Endothelial cell of umbilical vein (primary cell): ENCODE results near the gene POMGNT2. TPM values are rescaled to one million over a fixed set of nuclear protein-coding genes. Genes with fewer than 3 reads are reported as not detected.

Experiments used
- BruUV-seq: library from RNA; stranded (reverse); fragments of 400-500 nt; replicated peaks from 2 replicates; lab custom pipeline; 2021; lab: Mats Ljungman, UMichigan
- CTCF ChIA-PET: fragments of 300-600, 350-600 bp; sonication (Branson Sonifier 250); formaldehyde crosslinking; loops from one replicate; lab custom pipeline; 2021; ENCODE audit warnings: antibody characterized with exemption, inconsistent platforms; lab: Charles Lee
- POLR2A ChIA-PET: fragments of 300-600, 350-600 bp; sonication (Branson Sonifier 250); formaldehyde crosslinking; loops from one replicate; lab custom pipeline; 2021; ENCODE audit warnings: antibody characterized with exemption, inconsistent platforms; lab: Charles Lee
- DNase-seq: peaks from one replicate; pipeline ENCODE4 v3.0.0-alpha.2; 2011; ENCODE audit warnings: low read depth, low spot score
- FAIRE-seq: peaks from 2 replicates; lab custom pipeline; 2011; peaks lifted over from hg19 to GRCh38; lab: Jason Lieb, UNC
- H2AFZ ChIP-seq: 2 replicates; pipeline ENCODE4 v1.6.0; 2012; ENCODE audit warnings: low read depth, low read length, control low read depth, inconsistent platforms
- H3K27ac ChIP-seq: 2 replicates; pipeline ENCODE4 v1.5.1; 2011; ENCODE audit warnings: low read depth, mild to moderate bottlenecking, control low read depth, low read length, moderate library complexity; ENCODE audit not compliant: insufficient read depth
- H3K27me3 ChIP-seq, 2 experiments: 2 replicates each; pipeline versions ENCODE4 v1.6.0 to v1.6.1; 2011; ENCODE audit warnings: low read length in 2 of 2, mixed read lengths in 1 of 2; ENCODE audit not compliant: control insufficient read depth in 2 of 2, insufficient read depth in 2 of 2
- H3K36me3 ChIP-seq, 2 experiments: 2 replicates in 1 of 2; 3 replicates in 1 of 2; pipeline ENCODE4 v1.5.1; 2011; ENCODE audit warnings: low read length in 2 of 2, mild to moderate bottlenecking in 1 of 2, moderate library complexity in 1 of 2; ENCODE audit not compliant: control insufficient read depth in 2 of 2, insufficient read depth in 2 of 2; ENCODE audit errors: extremely low read depth in 1 of 2
- H3K4me1 ChIP-seq: 3 replicates; pipeline ENCODE4 v1.5.1; 2011; ENCODE audit warnings: mild to moderate bottlenecking, low read length; ENCODE audit not compliant: control insufficient read depth, insufficient read depth; ENCODE audit errors: extremely low read depth
- H3K4me2 ChIP-seq: 2 replicates; pipeline ENCODE4 v1.6.1; 2011; ENCODE audit warnings: low read length, control low read depth, mixed read lengths; ENCODE audit not compliant: insufficient read depth
- H3K4me3 ChIP-seq, 3 experiments: fragments of 200-600 bp in 1 of 3; sonication (generic), shearing (Covaris generic) in 1 of 3; replicated peaks in 1 of 3; 2 replicates each; pipeline ENCODE4 v1.5.1; 2011 to 2016; ENCODE audit warnings: control low read depth in 3 of 3, low read length in 3 of 3, mild to moderate bottlenecking in 2 of 3, inconsistent platforms in 1 of 3, low read depth in 1 of 3, moderate library complexity in 1 of 3; ENCODE audit not compliant: insufficient read depth in 1 of 3
- H3K79me2 ChIP-seq: 2 replicates; pipeline ENCODE4 v1.6.0; 2012; ENCODE audit warnings: low read length, inconsistent platforms; ENCODE audit not compliant: control insufficient read depth, insufficient read depth
- H3K9ac ChIP-seq: replicated peaks from 2 replicates; pipeline ENCODE3; 2011; ENCODE audit warnings: low read length, control low read depth; ENCODE audit not compliant: insufficient read depth; ENCODE audit errors: extremely low read depth
- H3K9me1 ChIP-seq: replicated peaks from 3 replicates; pipeline ENCODE4 v1.6.0; 2011; ENCODE audit warnings: mild to moderate bottlenecking, low read length; ENCODE audit not compliant: control insufficient read depth, insufficient read depth; ENCODE audit errors: extremely low read depth
- H3K9me3 ChIP-seq: replicated peaks from 2 replicates; pipeline ENCODE4 v1.5.1; 2012; ENCODE audit warnings: low read length, inconsistent platforms; ENCODE audit not compliant: control insufficient read depth, insufficient read depth
- H4K20me1 ChIP-seq: replicated peaks from 2 replicates; pipeline ENCODE3; 2011; ENCODE audit warnings: mild to moderate bottlenecking, low read length; ENCODE audit not compliant: control insufficient read depth, insufficient read depth; ENCODE audit errors: extremely low read depth
- EZH2 ChIP-seq: IDR thresholded peaks from 2 replicates; pipeline ENCODE4 v1.6.1; 2012; ENCODE audit warnings: borderline replicate concordance, low read depth, mild to moderate bottlenecking, moderate library complexity, low read length, inconsistent platforms; ENCODE audit not compliant: severe bottlenecking
- FOS ChIP-seq: IDR thresholded peaks from 2 replicates; pipeline ENCODE4 v1.6.1; 2011; ENCODE audit warnings: mild to moderate bottlenecking, low read length, moderate library complexity, borderline replicate concordance; ENCODE audit not compliant: insufficient read depth
- GATA2 ChIP-seq: IDR thresholded peaks from 2 replicates; pipeline ENCODE4 v1.7.0; 2011; ENCODE audit warnings: low read depth, mild to moderate bottlenecking, moderate library complexity, mixed read lengths, low read length; ENCODE audit not compliant: insufficient read length, insufficient read depth
- JUN ChIP-seq: IDR thresholded peaks from 2 replicates; pipeline ENCODE4 v1.6.1; 2011; ENCODE audit warnings: borderline replicate concordance, low read depth; ENCODE audit not compliant: insufficient read length, insufficient read depth
- MAX ChIP-seq: IDR thresholded peaks from 2 replicates; pipeline ENCODE4 v1.6.1; 2011; ENCODE audit not compliant: insufficient read depth, insufficient read length
- MYC ChIP-seq: IDR thresholded peaks from one replicate; pipeline ENCODE4 v1.6.1; 2011; ENCODE audit warnings: mild to moderate bottlenecking, low read depth, low read length
- POLR2A ChIP-seq: IDR thresholded peaks from 2 replicates; pipeline ENCODE4 v1.6.1; 2012; ENCODE audit warnings: low read depth, mild to moderate bottlenecking, control low read depth, low read length
- POLR2AphosphoS5 ChIP-seq: IDR thresholded peaks from 2 replicates; pipeline ENCODE4 v1.6.1; 2012; ENCODE audit warnings: low read depth, mild to moderate bottlenecking, control low read depth, low read length, moderate library complexity; ENCODE audit not compliant: insufficient read depth
- dilution Hi-C: fragments of 300-500 bp; cut with MboI; formaldehyde crosslinking; loops from one replicate; pipeline ENCODE4 v1.15.0; 2019; ENCODE audit warnings: low sequenced_read_pairs; ENCODE audit not compliant: extremely low pct_ligation_motif_present
- intact Hi-C: fragments of 100-400 bp; cut with micrococcal nuclease; formaldehyde crosslinking; loops from one replicate; pipeline ENCODE4 v1.10.0; 2022
- polyA plus RNA-seq, 4 experiments: library from polyadenylated mRNA; depleted of rRNA in 3 of 4; stranded (reverse) in 3 of 4; unstranded in 1 of 4; fragments of >200 nt; gene quantifications; 2 replicates each; pipeline versions ENCODE4 v1.2.1 to v1.2.3, GENCODE V29; 2011 to 2012; ENCODE audit warnings: missing spikeins in 1 of 4
- total RNA-seq: library from RNA; stranded (reverse); gene quantifications from 2 replicates; pipeline ENCODE4 v1.2.3, GENCODE V29; 2021
- TF ChIP-seq, protein P1 (sequence below), 2 donors: IDR thresholded peaks; 1 replicate in 1 of 2; 2 replicates in 1 of 2; pipeline ENCODE4 v1.5.1; 2011; ENCODE audit warnings: low read length in 2 of 2, mild to moderate bottlenecking in 2 of 2, moderate library complexity in 2 of 2, control low read depth in 1 of 2, inconsistent platforms in 1 of 2, low read depth in 1 of 2; ENCODE audit not compliant: insufficient read depth in 1 of 2; ENCODE audit errors: extremely low read depth in 1 of 2

POMGNT2 gene
- total and polyA plus RNA-seq, 2 donors (not counting 3 experiments of a cell fraction or from before 2014, with no cell fraction given): 6.4 to 16.3 TPM

DNA sequence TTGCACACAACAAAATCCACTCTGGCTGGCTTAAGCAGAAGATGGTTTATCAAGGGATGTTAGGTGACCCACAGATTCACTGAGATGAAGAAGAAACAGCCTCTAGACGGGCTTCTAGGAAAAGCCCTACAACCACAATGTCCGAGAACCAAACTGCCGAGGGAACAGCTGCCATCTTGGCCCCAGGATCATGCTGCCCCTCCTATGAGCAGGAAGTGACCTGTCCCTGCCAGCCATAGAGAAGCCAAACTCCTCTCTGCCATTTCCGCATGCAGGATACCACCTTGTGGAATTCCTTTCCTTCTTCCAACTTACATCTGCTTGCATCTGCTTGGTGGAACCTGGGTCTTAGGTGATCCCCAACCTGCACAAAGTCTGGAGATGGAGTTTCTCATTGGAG, 11.4 kb upstream of the POMGNT2 start:
- H3K9me3 ChIP-seq: no peaks in the 10 kb centered on the region
- H2AFZ ChIP-seq: no peak overlapping the region
- FAIRE-seq (no peak), DNase-seq (no peak)
- TF ChIP-seq GATA2 (no peak), JUN (no peak), MAX (no peak), POLR2A (no peak), POLR2AphosphoS5 (no peak)
- no peaks in the 10 kb centered on the region for H3K79me2 ChIP-seq
- H4K20me1 ChIP-seq: no peaks in the 10 kb centered on the region
- no peak overlapping the region for H3K9ac ChIP-seq
- H3K9me1 ChIP-seq: no peaks in the 10 kb centered on the region
- dilution Hi-C loops (no loop called here), intact Hi-C loops (no loop called here)
- H3K36me3 ChIP-seq: no peaks in the 10 kb centered on the region
- ChIA-PET POLR2A (no interaction called here), CTCF (no interaction called here)
- no peak overlapping the region for H3K27ac ChIP-seq
- no TSS peak for BruUV-seq
- no peak overlapping the region for H3K4me3 ChIP-seq
- H3K27me3 ChIP-seq: peaks cover 12 to 17% of the 10 kb centered on the region in 2 experiments
- H3K4me2 ChIP-seq: no peak overlapping the region
- no peaks in the 10 kb centered on the region for H3K4me1 ChIP-seq

DNA sequence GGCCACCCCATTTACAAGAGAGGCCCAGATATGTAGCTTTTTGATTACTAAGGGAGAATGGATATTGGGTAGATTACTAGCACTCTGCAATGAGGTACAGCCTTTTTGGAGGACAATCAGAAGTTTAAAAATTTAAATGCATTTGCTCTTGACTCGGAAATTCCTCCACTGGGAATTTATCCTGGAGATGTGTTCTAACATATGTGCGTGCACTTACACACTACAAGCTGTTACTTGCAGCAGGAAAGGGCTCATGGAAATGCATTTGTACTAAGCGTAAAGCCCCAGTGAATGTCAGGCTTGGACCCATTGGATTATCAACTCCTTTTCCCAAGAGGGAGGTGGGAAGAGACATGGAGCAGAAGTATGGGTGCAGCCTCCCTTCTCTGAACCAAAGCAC, 7.8 kb upstream of the POMGNT2 start:
- H3K4me1 ChIP-seq: no peaks in the 10 kb centered on the region
- H3K9me1 ChIP-seq: no peaks in the 10 kb centered on the region
- ChIA-PET CTCF (no interaction called here), POLR2A (no interaction called here)
- no peak overlapping the region for H3K4me3 ChIP-seq
- no peak overlapping the region for H3K27ac ChIP-seq
- H3K9me3 ChIP-seq: no peaks in the 10 kb centered on the region
- DNase-seq: no peak
- intact Hi-C loops: no loop called here
- H3K36me3 ChIP-seq: no peaks in the 10 kb centered on the region
- H4K20me1 ChIP-seq: no peaks in the 10 kb centered on the region
- no peak for FAIRE-seq
- peaks cover 4 to 11% of the 10 kb centered on the region in 2 experiments for H3K27me3 ChIP-seq
- H2AFZ ChIP-seq: no peak overlapping the region
- no peak overlapping the region for H3K4me2 ChIP-seq
- BruUV-seq: no TSS peak
- H3K79me2 ChIP-seq: no peaks in the 10 kb centered on the region
- H3K9ac ChIP-seq: no peak overlapping the region
- TF ChIP-seq POLR2A (no peak), FOS (no peak), GATA2 (no peak), POLR2AphosphoS5 (no peak), MAX (no peak), JUN (no peak), EZH2 (no peak), MYC (no peak)
- TF ChIP-seq, protein P1, sequence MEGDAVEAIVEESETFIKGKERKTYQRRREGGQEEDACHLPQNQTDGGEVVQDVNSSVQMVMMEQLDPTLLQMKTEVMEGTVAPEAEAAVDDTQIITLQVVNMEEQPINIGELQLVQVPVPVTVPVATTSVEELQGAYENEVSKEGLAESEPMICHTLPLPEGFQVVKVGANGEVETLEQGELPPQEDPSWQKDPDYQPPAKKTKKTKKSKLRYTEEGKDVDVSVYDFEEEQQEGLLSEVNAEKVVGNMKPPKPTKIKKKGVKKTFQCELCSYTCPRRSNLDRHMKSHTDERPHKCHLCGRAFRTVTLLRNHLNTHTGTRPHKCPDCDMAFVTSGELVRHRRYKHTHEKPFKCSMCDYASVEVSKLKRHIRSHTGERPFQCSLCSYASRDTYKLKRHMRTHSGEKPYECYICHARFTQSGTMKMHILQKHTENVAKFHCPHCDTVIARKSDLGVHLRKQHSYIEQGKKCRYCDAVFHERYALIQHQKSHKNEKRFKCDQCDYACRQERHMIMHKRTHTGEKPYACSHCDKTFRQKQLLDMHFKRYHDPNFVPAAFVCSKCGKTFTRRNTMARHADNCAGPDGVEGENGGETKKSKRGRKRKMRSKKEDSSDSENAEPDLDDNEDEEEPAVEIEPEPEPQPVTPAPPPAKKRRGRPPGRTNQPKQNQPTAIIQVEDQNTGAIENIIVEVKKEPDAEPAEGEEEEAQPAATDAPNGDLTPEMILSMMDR (IDR thresholded peaks at IDR 0.05; ENCODE audit: extremely low read depth in 1 of 2, insufficient read depth in 1 of 2, low read depth in 1 of 2, low read length in 2 of 2): no peak
- dilution Hi-C loops: no loop called here
